Thyroid gland (tissue), 4 donors: ENCODE measurements around the gene ARHGAP12.

Experiments used
- POLR2A ChIP-seq, 2 donors: fragments of 450-650 bp; IDR thresholded peaks; one replicate each; pipeline ENCODE4 v1.6.1; 2017; ENCODE audit warnings: antibody characterized with exemption in 2 of 2, mild to moderate bottlenecking in 2 of 2, moderate library complexity in 1 of 2
- TF ChIP-seq, protein P1 (sequence below), 6 experiments: fragments of 200-600 bp in 3 of 6; fragments of 450-650 bp in 3 of 6; sonication (generic) in 3 of 6; IDR thresholded peaks; one replicate each; pipeline ENCODE4 v1.5.1; 2016 to 2019; ENCODE audit warnings: antibody characterized with exemption in 6 of 6, mild to moderate bottlenecking in 2 of 6, inconsistent platforms in 1 of 6, moderate library complexity in 1 of 6

DNA sequence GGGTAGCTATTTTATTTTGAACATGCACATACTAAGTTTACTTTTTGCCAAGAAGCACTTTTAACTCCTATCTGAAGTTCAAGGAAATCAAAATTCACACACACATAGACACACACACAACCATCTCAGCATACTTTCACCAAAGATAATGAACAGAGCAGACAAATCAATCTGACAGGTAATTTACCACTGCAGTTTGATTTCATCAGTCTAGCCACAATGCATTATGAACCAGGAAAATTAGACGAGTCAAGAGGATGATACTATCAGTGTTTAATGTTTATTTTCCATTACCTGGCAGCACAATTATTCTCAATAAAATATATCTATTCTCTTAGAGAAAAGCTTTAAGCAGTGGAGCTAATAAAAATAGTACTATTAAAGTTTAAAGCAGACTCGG, 147.9 kb downstream of the ARHGAP12 start:
- TF ChIP-seq, protein P1, sequence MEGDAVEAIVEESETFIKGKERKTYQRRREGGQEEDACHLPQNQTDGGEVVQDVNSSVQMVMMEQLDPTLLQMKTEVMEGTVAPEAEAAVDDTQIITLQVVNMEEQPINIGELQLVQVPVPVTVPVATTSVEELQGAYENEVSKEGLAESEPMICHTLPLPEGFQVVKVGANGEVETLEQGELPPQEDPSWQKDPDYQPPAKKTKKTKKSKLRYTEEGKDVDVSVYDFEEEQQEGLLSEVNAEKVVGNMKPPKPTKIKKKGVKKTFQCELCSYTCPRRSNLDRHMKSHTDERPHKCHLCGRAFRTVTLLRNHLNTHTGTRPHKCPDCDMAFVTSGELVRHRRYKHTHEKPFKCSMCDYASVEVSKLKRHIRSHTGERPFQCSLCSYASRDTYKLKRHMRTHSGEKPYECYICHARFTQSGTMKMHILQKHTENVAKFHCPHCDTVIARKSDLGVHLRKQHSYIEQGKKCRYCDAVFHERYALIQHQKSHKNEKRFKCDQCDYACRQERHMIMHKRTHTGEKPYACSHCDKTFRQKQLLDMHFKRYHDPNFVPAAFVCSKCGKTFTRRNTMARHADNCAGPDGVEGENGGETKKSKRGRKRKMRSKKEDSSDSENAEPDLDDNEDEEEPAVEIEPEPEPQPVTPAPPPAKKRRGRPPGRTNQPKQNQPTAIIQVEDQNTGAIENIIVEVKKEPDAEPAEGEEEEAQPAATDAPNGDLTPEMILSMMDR (IDR thresholded peaks at IDR 0.05), result no peak
- no peak for TF ChIP-seq POLR2A (IDR thresholded peaks at IDR 0.05)
